Panc1 (cell line): ENCODE data around the gene LRRC3.

Experiments used
- POLR2AphosphoS5 ChIP-seq: IDR thresholded peaks from 2 replicates; pipeline ENCODE4 v1.6.1; 2012; ENCODE audit warnings: mild to moderate bottlenecking, low read depth, low read length, moderate library complexity
- SIN3A ChIP-seq: IDR thresholded peaks from 2 replicates; pipeline ENCODE4 v1.6.1; 2012; ENCODE audit warnings: low read depth, mild to moderate bottlenecking, low read length, moderate library complexity, borderline replicate concordance; ENCODE audit not compliant: insufficient read depth
- TF ChIP-seq, protein P1 (sequence below): fragments of 450-650 bp; IDR thresholded peaks from 2 replicates; pipeline ENCODE4 v1.5.1; 2017; ENCODE audit warnings: mild to moderate bottlenecking
- TF ChIP-seq, protein P2 (sequence below), 2 experiments: IDR thresholded peaks; 2 replicates each; pipeline ENCODE4 v1.6.1; 2011 to 2012; ENCODE audit warnings: low read depth in 2 of 2, control low read depth in 1 of 2, low read length in 1 of 2, mild to moderate bottlenecking in 1 of 2, moderate library complexity in 1 of 2; ENCODE audit not compliant: insufficient read depth in 1 of 2

DNA sequence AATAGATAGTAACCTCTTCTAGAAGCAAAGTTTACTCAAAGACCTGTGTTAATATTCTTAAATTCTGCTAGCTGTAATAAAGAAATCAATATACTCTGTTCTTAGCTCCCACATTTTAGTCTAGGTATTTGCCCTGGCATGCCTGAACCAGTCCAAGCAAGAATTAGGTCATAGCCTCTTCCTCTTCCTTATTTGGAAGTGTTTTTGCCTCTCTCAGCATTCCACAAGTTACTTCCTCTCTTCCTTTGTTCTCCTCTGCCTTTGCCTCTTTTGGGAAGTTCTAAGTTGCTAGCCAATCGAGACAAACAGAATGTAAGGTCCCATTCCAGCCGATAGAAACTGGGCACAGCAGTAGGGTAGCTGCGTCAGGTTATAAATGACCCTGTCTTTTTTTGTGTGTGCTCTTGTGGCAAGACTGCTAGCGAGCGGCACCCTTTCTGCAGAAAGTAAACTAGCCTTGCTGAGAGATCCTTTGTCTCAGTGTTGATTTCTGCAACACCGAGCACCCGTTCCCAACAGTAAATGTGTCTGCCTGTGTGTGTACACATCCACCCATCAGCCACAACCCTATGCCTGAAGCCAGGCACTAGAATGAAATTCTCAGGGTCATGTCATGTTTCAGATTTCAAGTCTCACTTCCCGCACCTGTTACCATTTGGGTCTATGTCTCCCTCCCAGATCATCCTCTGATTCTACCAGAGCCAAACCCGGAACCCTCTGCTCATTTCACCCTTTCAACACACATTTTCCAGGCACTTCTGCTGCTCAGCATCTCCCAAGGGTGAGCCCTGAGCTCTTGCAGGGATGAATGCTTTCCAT, 37.5 kb downstream of the LRRC3 start:
- TF ChIP-seq, protein P1, sequence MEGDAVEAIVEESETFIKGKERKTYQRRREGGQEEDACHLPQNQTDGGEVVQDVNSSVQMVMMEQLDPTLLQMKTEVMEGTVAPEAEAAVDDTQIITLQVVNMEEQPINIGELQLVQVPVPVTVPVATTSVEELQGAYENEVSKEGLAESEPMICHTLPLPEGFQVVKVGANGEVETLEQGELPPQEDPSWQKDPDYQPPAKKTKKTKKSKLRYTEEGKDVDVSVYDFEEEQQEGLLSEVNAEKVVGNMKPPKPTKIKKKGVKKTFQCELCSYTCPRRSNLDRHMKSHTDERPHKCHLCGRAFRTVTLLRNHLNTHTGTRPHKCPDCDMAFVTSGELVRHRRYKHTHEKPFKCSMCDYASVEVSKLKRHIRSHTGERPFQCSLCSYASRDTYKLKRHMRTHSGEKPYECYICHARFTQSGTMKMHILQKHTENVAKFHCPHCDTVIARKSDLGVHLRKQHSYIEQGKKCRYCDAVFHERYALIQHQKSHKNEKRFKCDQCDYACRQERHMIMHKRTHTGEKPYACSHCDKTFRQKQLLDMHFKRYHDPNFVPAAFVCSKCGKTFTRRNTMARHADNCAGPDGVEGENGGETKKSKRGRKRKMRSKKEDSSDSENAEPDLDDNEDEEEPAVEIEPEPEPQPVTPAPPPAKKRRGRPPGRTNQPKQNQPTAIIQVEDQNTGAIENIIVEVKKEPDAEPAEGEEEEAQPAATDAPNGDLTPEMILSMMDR, result no peak
- TF ChIP-seq, protein P2, sequence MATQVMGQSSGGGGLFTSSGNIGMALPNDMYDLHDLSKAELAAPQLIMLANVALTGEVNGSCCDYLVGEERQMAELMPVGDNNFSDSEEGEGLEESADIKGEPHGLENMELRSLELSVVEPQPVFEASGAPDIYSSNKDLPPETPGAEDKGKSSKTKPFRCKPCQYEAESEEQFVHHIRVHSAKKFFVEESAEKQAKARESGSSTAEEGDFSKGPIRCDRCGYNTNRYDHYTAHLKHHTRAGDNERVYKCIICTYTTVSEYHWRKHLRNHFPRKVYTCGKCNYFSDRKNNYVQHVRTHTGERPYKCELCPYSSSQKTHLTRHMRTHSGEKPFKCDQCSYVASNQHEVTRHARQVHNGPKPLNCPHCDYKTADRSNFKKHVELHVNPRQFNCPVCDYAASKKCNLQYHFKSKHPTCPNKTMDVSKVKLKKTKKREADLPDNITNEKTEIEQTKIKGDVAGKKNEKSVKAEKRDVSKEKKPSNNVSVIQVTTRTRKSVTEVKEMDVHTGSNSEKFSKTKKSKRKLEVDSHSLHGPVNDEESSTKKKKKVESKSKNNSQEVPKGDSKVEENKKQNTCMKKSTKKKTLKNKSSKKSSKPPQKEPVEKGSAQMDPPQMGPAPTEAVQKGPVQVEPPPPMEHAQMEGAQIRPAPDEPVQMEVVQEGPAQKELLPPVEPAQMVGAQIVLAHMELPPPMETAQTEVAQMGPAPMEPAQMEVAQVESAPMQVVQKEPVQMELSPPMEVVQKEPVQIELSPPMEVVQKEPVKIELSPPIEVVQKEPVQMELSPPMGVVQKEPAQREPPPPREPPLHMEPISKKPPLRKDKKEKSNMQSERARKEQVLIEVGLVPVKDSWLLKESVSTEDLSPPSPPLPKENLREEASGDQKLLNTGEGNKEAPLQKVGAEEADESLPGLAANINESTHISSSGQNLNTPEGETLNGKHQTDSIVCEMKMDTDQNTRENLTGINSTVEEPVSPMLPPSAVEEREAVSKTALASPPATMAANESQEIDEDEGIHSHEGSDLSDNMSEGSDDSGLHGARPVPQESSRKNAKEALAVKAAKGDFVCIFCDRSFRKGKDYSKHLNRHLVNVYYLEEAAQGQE (IDR thresholded peaks at IDR 0.05; ENCODE audit: insufficient read depth in 1 of 2, low read depth in 2 of 2, low read length in 1 of 2), result no peak
- TF ChIP-seq SIN3A (no peak), POLR2AphosphoS5 (no peak)
